Raji (cell line): ENCODE results near the gene EHD1.
A peak's percentile ranks its signal among the peaks of the same experiment; 100 is the strongest.

Experiments
- POLR2A ChIP-seq: IDR thresholded peaks from 2 replicates; pipeline ENCODE4 v1.6.1; 2011; ENCODE audit warnings: low read depth, low read length, control low read depth; ENCODE audit not compliant: insufficient read depth

EHD1 gene

GRCh38 chr11:64831411-64831891, 47.0 kb downstream of the EHD1 start:
- no peak for TF ChIP-seq POLR2A

GRCh38 chr11:64829536-64830251, 48.7 kb downstream of the EHD1 start:
- TF ChIP-seq POLR2A: no peak

DNA sequence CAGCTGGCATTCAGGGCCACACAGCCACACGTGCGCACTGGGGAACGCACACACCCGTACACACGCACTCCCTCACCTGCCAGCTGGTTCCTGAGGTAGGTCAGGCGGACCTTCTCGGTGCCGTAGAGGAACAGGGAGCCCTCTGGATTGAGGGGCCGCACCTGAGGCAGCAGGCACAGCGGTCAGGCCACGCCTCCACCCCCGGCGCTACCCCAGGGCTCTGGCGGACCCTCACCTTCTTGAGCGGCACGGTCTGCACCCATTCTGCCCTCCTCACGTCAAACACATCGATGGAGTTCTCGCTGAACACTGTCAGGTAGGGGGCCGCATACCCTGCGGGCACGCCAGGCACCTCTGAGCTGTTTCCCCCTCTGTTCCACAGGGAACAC, 51.0 kb downstream of the EHD1 start:
- no peak for TF ChIP-seq POLR2A

GRCh38 chr11:64826578-64827450, 51.6 kb downstream of the EHD1 start:
- no peak for TF ChIP-seq POLR2A

DNA sequence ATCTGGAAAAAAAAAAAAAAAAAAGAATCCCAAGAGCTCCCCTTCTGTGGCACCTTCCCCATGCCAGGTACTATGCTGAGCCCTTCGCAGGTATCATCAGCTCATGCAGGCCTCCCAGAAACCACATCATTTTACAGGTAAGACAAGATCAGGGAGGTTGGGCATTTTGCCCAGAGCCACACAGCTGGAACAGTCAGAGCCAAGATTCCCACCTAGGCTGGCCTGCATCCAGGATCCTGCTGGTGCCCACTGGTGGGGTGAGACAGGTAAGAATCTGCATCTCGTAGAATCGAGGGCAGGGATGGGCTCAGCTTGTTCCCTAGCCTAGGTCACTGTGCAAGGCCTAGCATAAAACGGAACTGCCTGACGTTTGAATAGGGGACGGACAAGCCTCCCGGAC, 52.4 kb downstream of the EHD1 start:
- TF ChIP-seq POLR2A: no peak

DNA sequence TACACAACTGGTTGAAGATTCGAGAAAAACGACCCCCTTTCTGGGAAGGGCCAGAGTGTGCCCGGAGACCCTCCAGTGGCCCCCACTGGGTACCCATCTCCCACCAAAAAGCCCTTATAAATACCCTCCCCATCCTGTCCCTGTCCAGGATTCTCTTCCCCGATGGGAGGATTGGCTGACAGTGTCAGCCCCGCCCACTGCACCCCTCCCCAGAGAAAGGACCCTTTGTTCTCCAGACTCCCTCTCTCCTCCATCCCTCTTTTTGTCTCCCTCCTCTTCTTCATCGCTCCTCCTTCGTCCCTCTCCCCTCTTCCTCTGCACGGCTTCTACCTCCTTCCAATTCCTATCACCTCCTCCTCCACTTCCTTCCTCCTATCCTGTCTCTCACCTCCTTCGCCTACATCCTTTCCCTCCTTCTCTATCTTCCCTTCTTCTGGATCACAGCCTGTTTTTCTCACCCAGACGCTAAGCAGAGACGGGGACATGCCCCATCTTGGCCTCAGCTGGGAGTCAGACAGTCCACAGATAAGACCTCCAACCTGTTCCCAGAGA, 54.8 kb downstream of the EHD1 start:
- TF ChIP-seq POLR2A: no peak

- no peak for TF ChIP-seq POLR2A
Measured at GRCh38 chr11:64817476-64817875, 60.9 kb downstream of the EHD1 start.

- TF ChIP-seq POLR2A: no peak
Measured at GRCh38 chr11:64814712-64815187, 63.7 kb downstream of the EHD1 start.

GRCh38 chr11:64813826-64814225, 64.6 kb downstream of the EHD1 start:
- no peak for TF ChIP-seq POLR2A

GRCh38 chr11:64810891-64811272, 67.5 kb downstream of the EHD1 start:
- TF ChIP-seq POLR2A: no peak

DNA sequence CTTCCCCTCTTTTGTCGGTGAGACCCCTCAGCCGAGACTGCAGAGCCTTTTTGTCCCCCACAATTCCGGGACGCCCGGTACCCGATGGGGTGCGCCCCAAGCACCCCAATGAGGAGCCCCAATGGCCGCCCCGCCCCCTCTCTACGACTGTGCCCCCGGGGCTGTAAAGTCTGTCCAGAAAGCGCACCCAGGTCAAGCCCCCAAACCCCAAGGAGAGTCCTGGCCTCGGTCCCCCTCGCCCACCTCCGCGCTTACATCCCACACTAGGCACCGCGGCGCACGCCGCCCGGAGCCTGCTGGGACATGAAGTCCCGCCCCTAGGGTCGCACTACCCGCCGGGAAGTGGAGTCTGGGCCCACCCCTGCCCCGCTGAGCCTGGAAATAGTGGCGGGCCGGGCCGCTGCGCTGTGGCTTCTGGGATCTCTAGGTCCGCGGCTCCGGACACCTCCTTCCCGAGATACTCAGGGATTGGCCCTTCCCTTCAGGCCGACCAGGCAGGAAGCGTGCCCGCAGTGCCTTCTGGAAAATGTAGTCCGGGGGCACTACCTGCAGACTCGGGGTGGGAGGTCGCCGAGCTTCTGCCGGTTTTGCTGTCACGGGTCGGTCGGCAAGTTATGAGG, 68.0 kb downstream of the EHD1 start, which contains the start of gene MEN1:
MEN1 (minus strand) TSS at position 281 of the 620 bp plus-strand sequence. CDS start 442 bp downstream, outside the sequence.
- peak; percentile 85 for TF ChIP-seq POLR2A

- TF ChIP-seq POLR2A: no peak
Measured at GRCh38 chr11:64809781-64810241, 68.6 kb downstream of the EHD1 start.

DNA sequence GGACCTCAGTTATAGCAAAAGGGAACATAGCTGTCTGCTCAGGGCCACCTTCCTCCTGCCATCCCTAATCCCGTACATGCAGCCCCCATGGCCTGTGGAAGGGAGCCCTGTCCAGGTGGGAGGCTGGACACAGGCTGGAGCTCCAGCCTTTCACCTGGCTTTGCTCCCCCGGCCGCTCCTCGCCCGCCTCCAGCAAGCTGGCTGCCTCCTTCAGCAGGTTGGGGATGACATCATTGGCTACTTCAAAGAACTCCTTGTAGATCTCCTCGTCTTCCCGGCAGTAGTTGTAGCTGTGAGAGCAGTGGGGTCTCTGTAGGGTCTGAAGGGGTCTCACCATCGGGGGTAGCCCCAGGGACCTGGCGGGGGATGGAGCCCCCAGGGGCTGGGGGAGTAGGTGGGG, 72.9 kb downstream of the EHD1 start:
- no peak for TF ChIP-seq POLR2A

- TF ChIP-seq POLR2A: no peak
Measured at GRCh38 chr11:64804346-64805210, 73.8 kb downstream of the EHD1 start.
